OCI-LY3 (cell line): ENCODE results near the gene SNCB.
A peak's percentile ranks its signal among the peaks of the same experiment; 100 is the strongest.

Experiments used
- H2AFZ ChIP-seq: fragments of 200-600, 300-600 bp; shearing (Covaris generic); 2 replicates; pipeline ENCODE4 v1.6.0; 2014; ENCODE audit warnings: antibody characterized with exemption, low read depth, low read length
- H3K27ac ChIP-seq: fragments of 200-600, 300-600 bp; sonication (generic); 2 replicates; pipeline ENCODE4 v1.5.1; 2014; ENCODE audit warnings: mild to moderate bottlenecking, low read length, moderate library complexity, mixed read lengths
- H3K27me3 ChIP-seq: fragments of 200-600, 300-600 bp; sonication (generic); 2 replicates; pipeline ENCODE4 v1.6.1; 2014; ENCODE audit warnings: low read depth, low read length, mixed read lengths
- H3K36me3 ChIP-seq: fragments of 200-600, 300-600 bp; sonication (generic); replicated peaks from 2 replicates; pipeline ENCODE3; 2014; ENCODE audit warnings: low read depth, low read length, mixed read lengths
- H3K4me1 ChIP-seq: fragments of 300-600, 200-600 bp; sonication (generic); 2 replicates; pipeline ENCODE4 v1.6.1; 2014; ENCODE audit warnings: low read length, mixed read lengths
- H3K4me2 ChIP-seq: fragments of 200-600, 300-600 bp; sonication (generic); 2 replicates; pipeline ENCODE4 v1.6.1; 2014; ENCODE audit warnings: low read length, mixed read lengths
- H3K4me3 ChIP-seq: fragments of 300-600, 200-600 bp; sonication (generic); 2 replicates; pipeline ENCODE4 v1.5.1; 2014; ENCODE audit warnings: antibody characterized with exemption, mild to moderate bottlenecking, low read length, moderate library complexity
- H3K79me2 ChIP-seq: fragments of 300-600, 200-600 bp; shearing (Covaris generic); 2 replicates; pipeline ENCODE4 v1.6.1; 2014; ENCODE audit warnings: mild to moderate bottlenecking, low read length, mixed read lengths
- H3K9ac ChIP-seq: fragments of 300-600, 200-600 bp; shearing (Covaris generic); 2 replicates; pipeline ENCODE4 v1.6.0; 2014; ENCODE audit warnings: mild to moderate bottlenecking, low read length, moderate library complexity
- H3K9me3 ChIP-seq: fragments of 200-600, 300-600 bp; shearing (Covaris generic); 2 replicates; pipeline ENCODE4 v1.6.1; 2014; ENCODE audit warnings: low read length, mixed read lengths; ENCODE audit not compliant: insufficient read depth
- H4K20me1 ChIP-seq: fragments of 200-600, 300-600 bp; sonication (generic); 2 replicates; pipeline ENCODE4 v1.6.1; 2016; ENCODE audit warnings: low read length, mixed read lengths; ENCODE audit not compliant: insufficient read depth
- CTCF ChIP-seq: fragments of 200-600, 300-600 bp; sonication (generic); IDR thresholded peaks from 2 replicates; pipeline ENCODE4 v1.5.1; 2014; ENCODE audit warnings: antibody characterized with exemption, low read length, low read depth
- EZH2phosphoT487 ChIP-seq: fragments of 200-600 bp; shearing (Covaris generic); IDR thresholded peaks from 2 replicates; pipeline ENCODE4 v1.6.1; 2018; ENCODE audit warnings: antibody characterized with exemption, mixed run types, low read depth

The SNCB gene

GRCh38 chr5:176652136-176652535 lies 21.8 kb upstream of the SNCB start:
- H3K9ac ChIP-seq = no peak overlapping the region
- TF ChIP-seq EZH2phosphoT487 (no peak), CTCF (no peak)
- H3K27ac ChIP-seq = no peak overlapping the region
- no peak overlapping the region for H3K4me2 ChIP-seq
- H3K27me3 ChIP-seq = no peaks in the 10 kb centered on the region
- H3K9me3 ChIP-seq = no peaks in the 10 kb centered on the region
- H3K4me3 ChIP-seq = no peak overlapping the region
- no peak overlapping the region for H2AFZ ChIP-seq
- H4K20me1 ChIP-seq = no peaks in the 10 kb centered on the region
- peaks cover 2% of the 10 kb centered on the region for H3K36me3 ChIP-seq
- H3K4me1 ChIP-seq = peaks cover 7% of the 10 kb centered on the region
- H3K79me2 ChIP-seq = 0 out of 2 replicates have a peak, but pooled peaks cover 5% of the 10 kb centered on the region

GRCh38 chr5:176651472-176651980 lies 21.2 kb upstream of the SNCB start:
- H3K4me2 ChIP-seq = no peak overlapping the region
- H3K36me3 ChIP-seq = peaks cover 2% of the 10 kb centered on the region
- no peaks in the 10 kb centered on the region for H4K20me1 ChIP-seq
- no peak overlapping the region for H3K27ac ChIP-seq
- no peak overlapping the region for H3K4me3 ChIP-seq
- H3K27me3 ChIP-seq = no peaks in the 10 kb centered on the region
- H3K9me3 ChIP-seq = no peaks in the 10 kb centered on the region
- 0 out of 2 replicates have a peak, but pooled peaks cover 5% of the 10 kb centered on the region for H3K79me2 ChIP-seq
- H2AFZ ChIP-seq = no peak overlapping the region
- H3K9ac ChIP-seq = no peak overlapping the region
- TF ChIP-seq EZH2phosphoT487 = no peak
- no peak for TF ChIP-seq CTCF
- H3K4me1 ChIP-seq = peaks cover 10% of the 10 kb centered on the region

GRCh38 chr5:176650354-176650884 lies 20.1 kb upstream of the SNCB start:
- no peak overlapping the region for H2AFZ ChIP-seq
- H4K20me1 ChIP-seq = no peaks in the 10 kb centered on the region
- no peaks in the 10 kb centered on the region for H3K27me3 ChIP-seq
- no peak overlapping the region for H3K27ac ChIP-seq
- no peaks in the 10 kb centered on the region for H3K9me3 ChIP-seq
- 0 out of 2 replicates have a peak, but pooled peaks cover 5% of the 10 kb centered on the region for H3K79me2 ChIP-seq
- peaks cover 2% of the 10 kb centered on the region for H3K36me3 ChIP-seq
- H3K9ac ChIP-seq = no peak overlapping the region
- no peak overlapping the region for H3K4me2 ChIP-seq
- no peak for TF ChIP-seq EZH2phosphoT487
- no peak for TF ChIP-seq CTCF
- H3K4me3 ChIP-seq = no peak overlapping the region
- peaks cover 13% of the 10 kb centered on the region for H3K4me1 ChIP-seq

- no peaks in the 10 kb centered on the region for H4K20me1 ChIP-seq
- H3K27ac ChIP-seq = no peak overlapping the region
Measured at GRCh38 chr5:176648474-176649194, 18.3 kb upstream of the SNCB start.

More at GRCh38 chr5:176648474-176649194, 18.3 kb upstream of the SNCB start:
- Histone ChIP-seq H3K4me3 (peak overlapping the region; percentile 86; the same call in 1 of the 2 replicates), H3K4me1 (peaks cover 13% of the 10 kb centered on the region), H3K36me3 (peaks cover 2% of the 10 kb centered on the region), H3K9ac (no peak overlapping the region), H3K4me2 (peak overlapping the region; percentile 75), H3K27me3 (no peaks in the 10 kb centered on the region), H3K9me3 (no peaks in the 10 kb centered on the region), H3K79me2 (0 out of 2 replicates have a peak, but pooled peaks cover 5% of the 10 kb centered on the region), H2AFZ (no peak overlapping the region)
- TF ChIP-seq CTCF = no peak
- no peak for TF ChIP-seq EZH2phosphoT487
